Measurements from ENCODE around the gene ZNF579.

Gene ZNF579

DNA sequence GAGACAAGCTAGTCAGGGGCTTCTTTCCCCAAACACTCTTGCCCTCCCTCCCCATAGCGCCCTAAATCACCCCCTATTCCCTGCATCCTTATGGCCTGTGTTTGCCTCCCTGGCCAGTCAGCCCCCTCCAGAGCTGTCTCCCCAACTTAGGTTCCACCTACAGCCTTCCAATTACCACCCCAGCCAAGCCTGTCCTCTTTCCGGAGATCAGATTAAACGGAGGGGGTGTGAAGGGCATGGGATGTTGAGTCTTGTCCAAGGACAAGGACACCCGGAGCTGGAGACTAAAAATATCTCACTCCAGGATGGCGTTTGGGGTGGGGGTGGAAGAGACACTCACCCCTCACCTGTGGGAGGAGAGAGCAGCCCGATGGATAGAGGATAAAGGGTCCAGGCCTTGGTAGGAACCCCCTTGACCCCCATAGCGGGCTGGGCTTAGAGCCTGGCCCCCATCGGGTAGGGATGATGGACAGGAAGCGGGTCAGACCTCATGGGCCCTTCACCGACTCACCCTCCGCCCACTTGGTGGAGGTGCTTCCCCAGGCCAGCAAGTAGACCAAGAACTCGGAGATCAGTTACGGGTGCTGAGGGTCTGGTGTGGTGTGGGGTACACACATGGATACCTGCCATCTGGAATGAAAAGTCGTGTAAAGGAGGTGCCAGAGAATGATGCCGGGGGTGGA, 30.8 kb upstream of the ZNF579 start:
- DNase-seq, result no peak

DNA sequence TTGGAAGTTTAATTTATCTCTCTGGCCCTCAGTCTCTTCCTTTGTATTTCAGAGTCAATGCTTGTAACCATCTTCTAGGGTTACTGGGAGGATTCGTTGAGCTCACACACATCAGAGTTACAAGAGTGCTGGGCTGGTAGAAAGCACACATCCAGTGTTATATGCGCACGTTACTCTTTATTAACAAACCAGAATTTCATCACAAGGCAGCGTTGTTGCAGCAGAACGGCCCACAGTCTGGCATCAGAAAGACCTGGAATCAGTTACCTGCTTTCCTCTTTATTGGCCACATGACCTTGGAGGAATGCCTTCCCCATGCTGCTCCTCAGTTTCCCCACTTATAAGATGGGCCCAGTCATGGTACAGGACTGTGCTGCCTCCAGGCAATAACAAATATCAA, 28.7 kb upstream of the ZNF579 start:
- DNase-seq, result no peak

DNA sequence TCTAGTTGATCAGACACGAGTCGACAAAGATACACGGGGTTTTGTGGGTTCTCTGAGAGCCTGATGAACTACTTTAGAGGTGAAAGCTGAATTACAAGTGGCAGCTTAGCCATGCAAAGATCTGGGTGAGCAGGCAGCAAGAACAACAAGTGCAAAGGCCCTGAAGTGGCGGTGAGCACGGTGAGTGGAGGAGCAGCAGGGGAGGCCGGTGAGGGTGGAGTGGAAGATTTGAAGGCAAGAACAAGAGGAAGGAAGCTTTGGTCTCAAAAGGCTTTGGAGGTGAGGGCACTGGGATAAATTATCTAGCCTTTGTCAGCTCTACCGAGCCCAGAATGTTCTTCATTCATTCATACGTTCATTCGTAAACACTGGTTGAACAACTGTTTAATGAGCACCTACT, 26.2 kb upstream of the ZNF579 start:
- no peak for DNase-seq

DNA sequence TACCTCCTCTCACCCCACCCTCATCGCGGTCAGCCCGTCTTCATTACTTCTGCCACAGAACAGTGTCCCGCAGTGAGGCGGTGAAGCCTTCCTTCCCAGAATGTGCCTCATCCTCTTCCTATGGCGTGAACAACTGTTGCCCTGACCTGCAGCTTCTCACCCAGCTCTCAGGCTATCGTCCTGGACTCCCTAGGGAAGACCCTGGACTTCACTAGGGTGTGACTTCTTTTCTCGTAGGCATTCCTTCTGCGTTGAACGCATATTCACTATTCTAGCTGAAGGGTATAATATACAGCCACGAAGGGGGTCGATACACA, 25.8 kb upstream of the ZNF579 start:
- DNase-seq, result no peak

DNA sequence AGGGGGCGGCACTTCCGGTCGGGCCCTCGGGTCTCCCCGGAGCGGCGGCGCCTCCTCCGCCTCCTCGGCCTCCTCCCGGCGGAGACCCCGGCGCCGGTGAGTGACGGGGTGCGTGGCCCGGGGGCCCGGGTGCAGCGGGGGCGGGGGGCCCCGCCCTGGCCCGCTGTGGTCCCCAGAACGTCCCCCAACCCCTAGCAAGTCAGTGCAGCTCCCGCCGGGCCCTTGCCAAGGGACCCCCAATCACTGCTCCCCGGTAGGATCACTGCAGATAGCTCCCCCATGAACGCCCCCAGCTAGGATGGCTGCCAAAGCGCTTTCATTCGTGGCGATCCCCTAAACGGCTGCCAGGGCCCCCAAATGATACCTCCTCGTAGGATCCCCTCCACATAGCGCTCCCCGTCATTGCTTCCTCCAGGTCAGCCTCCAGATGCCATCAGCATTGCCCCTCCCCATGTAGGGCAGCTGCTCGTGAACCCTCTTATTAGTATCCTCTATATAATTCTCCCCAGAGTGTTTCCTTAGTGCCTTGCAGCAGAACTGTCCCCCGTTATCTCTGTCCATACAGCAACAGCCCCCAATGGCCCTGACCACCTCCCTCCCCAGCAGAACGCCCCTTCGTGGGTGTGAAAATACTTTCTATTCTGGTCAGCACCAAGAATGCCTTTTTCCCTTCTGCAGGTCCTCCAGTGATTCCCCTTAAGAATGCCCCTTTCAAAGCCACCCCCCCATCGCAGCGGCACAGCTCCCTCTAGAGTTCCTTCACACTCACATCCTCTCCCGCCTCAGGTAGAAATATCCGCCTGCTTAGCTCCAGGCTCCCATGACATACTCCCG, 25.2 kb upstream of the ZNF579 start, which contains the start of gene ZNF865:
Gene ZNF865, plus strand, starts transcription at position 11 of the 834 bp plus-strand sequence. CDS start 7,972 bp downstream, outside the sequence.
- DNase-seq, result peak in 1 of 2 experiments; percentile 79

DNA sequence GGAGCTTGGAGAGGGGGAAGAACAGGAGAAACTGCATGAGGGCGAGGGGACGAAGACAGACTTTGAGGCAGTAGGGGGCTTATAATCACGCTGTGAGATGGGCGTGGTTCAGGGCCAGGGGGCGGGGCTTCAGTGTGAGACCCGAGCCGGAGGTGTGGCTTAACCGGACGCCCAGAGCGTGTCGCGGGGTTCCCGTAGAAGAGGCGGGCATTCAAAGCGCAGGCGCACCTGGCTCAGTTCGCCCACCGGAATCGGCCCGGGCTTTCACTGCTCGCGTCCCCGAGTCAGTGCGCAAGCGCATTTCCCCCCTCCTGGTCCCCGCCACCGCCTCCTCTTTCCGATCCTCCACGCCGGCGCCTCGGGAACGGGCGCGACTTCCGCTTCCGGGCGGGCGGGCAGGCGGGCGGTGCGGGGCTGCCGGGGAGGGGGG, 24.6 kb upstream of the ZNF579 start:
- DNase-seq, result peak; percentile 86 to 90

DNA sequence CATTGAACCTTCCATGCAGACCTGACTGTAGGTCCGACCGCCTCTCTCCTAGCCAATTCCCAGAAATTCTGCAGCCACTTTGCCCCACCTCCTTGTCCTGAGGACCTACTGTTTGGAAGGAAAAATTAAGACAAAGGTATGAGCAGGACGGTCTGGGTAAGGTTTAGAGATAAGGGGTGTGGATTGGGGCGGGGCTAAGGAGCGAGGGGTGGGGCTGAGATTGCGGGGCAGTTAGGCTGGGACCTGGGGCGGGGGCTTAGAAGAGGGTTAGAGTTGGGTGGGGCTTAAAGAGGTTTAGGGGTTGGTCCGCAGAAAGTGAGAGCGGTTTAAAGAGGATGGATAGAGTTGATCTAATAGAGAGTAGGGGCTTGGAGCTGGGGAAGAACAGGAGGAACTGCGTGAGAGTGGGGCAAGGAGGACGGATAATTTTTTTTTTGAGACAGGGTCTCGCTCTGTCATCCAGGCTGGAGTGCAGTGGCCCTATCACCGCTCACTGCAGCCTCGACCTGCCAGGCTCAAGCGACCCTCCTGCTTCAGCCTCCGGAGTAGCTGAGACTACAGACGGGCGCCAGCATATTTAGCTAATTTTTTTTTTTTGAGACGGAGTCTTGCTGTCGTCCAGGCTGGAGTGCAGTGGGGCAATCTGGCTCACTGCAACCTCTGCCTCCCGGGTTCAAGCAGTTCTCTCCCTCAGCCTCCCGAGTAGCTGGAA, 23.1 kb upstream of the ZNF579 start:
- DNase-seq, result no peak

DNA sequence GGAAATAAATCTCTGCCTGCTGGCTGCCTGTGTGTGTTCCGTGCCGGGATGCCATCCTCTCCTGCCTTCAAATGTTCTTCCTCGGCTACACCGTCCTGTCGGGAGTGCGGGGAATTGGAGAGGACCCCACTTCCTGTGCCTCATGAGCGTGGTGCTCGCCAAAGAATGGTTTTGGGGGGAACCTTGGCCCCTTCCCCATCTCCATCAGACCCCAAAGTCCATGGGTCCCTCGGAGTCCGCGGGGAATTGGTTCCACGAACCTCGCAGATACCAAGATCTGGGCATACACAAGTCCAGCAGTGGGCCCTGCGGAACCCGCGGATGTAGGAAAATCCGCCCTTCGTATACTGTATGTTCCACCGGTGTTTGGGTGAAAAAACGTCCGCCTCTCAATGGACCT, 22.5 kb upstream of the ZNF579 start:
- no peak for DNase-seq

DNA sequence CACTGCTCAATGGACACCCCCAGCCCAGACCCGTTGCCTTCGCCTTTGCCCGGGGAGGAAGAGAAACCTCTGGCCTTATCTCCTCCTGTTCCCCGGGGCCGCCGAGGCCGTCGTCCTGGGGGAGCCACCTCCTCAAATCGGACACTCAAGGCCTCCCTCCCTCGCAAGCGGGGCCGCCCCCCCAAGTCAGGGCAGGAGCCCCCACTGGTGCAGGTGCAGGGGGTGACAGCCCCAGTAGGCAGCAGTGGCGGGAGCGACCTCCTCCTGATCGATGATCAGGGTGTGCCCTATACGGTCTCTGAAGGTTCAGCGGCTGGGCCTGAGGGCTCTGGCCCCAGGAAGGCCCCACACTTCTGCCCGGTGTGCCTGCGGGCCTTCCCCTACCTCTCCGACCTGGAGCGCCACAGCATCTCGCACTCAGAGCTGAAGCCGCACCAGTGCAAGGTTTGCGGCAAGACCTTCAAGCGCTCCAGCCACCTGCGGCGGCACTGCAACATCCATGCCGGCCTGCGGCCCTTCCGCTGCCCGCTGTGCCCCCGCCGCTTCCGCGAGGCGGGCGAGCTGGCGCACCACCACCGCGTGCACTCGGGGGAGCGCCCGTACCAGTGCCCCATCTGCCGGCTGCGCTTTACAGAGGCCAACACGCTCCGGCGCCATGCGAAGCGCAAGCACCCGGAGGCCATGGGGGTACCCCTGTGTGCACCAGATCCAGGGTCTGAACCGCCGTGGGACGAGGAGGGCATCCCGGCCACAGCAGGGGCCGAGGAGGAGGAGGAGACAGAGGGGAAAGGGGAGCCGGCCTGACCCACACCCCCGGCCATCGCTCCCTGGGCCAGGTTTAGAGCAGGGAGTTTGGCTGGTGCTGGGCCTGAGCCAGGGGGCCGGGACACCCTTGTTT, 21.7 kb upstream of the ZNF579 start:
- no peak for DNase-seq

DNA sequence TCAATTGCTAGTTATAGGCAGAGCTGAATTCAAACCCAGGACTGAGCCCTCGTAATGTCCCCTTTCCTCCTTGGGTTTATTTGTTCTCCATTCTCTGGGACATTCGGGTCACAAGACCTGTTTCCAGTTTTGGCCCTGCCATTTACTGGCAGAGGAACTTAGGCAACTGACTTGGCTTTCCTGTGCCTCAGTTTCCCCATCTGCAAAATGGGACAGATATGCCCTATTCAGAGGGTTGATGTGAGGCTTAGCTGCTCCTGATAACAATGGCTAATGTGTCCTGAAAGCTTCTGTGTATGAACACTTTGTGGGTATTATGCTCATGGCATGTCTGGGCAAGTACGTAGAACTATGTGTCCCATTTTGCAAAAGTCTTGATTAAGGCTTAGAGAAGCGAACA, 20.4 kb upstream of the ZNF579 start:
- no peak for DNase-seq

DNA sequence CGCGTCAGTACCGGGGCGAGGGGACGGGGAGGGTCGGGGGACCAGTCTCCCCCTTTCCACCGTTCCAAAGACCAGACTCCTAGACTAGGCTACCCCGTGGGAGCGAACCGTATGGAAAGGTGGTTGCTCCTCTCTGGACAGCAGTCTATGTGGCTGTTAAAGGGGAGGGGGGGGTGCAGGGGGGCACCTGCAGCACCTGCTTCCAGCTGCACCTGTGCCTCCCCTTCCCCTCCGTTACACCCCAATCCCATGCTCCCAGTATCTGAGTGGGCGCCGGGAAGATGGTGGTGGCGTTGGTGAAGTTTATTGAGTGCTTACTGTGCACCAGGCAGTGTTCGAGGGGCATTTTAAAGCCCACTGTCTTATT, 20.0 kb upstream of the ZNF579 start:
- DNase-seq, result no peak

DNA sequence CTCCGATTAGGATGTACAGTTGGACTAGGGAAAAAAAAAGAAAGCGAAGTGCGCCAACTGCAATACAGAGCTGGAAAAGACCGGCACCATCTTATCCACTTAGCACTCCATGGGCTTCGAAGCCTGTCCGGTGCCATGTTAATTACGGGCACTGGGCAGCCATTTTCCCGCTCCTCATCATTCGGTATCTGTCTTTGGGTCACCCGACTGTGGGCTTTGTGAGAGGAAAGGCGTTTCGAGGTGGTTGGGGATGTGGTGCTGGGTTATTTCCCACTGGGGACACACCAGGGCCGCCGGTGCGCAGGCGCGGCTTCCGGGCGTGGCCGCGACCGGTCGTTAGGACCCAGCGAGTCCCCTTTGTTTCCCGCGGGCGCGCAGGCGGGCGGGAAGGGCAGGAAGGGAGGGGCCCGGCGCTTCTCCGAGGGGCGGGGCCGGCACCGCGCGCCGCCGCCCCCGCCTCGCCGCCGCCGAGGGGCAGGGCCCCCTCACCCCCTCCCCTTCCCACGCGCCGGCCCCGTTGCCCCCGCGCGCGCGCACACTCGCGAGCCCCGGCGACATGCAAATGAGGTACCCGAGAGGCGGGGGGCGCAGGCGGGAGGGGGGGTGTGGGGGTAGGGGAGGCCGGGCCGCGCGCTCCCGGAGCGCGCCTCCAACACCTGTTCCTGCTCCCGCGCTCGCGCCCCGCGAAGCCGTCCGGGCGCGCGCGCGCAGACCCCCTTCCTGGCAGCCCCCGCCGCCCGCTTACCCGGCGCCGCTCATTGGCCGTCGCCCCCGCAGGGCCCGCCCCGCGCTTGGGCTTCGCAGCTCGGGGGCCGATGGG, 19.4 kb upstream of the ZNF579 start, which contains the start of gene ZNF524:
Gene ZNF524, plus strand, starts transcription at position 447 of the 820 bp plus-strand sequence. CDS start 1,825 bp downstream, outside the sequence.
- DNase-seq, result peak; percentile 39 to 85

DNA sequence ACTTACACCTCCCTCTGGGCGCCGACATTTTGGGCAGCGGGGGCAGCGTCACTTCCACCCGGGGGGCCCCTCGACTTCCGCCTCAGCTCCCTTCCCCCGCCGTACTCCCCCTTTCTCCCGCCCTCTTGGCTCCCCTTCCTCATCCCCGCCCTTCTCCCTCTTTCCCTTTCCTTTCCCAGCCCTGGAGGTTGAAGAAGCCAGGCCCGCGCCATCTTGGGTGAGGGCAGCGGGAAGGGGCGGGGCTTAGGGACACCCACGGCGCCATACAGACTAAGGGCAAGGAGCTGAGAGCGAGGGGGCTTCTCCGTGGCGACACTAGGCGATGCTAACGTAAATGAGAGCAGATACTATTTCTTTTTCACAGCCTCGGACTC, 18.8 kb upstream of the ZNF579 start, which contains the start of gene FIZ1:
Gene FIZ1, minus strand, starts transcription at position 50 of the 374 bp plus-strand sequence. CDS start 1,652 bp downstream, outside the sequence.
- peak; percentile 77 to 92 for DNase-seq

DNA sequence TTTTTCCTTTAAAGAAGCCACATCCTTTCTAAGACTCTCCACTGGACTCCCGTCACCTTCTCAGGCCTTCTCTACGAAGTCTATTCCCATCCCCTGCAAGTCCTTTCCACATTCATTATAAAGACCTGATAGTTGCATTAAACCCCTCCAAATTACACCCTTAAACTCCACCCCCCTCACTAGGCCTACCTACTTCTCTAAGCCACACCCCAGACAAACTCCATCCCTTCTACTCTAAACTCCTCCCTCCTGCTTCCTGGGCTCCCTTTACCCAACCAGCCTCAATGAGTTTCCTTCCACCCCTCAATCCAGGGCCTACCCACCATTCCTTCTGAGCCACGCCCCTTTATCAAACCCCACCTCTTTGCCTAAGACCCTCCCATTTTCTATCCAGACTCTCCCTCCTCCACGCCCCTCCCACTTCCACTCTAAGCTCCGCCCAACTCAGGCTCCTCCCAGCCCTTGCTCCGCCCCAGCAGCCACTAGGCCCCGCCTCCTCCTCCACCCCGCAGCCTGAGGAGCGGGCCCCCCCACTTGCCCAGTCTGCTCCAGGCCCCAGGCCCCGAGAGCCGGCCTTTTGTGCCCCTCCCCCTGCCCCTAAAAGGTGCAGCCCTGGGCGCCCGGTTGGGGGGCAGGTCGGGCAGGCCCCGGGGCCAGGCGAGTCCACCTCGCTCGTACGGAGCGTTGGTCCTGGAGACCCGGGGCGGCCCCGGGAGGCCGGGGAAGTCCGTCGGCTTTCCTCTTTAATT, 18.2 kb upstream of the ZNF579 start:
- DNase-seq, result peak; percentile 44 to 81

DNA sequence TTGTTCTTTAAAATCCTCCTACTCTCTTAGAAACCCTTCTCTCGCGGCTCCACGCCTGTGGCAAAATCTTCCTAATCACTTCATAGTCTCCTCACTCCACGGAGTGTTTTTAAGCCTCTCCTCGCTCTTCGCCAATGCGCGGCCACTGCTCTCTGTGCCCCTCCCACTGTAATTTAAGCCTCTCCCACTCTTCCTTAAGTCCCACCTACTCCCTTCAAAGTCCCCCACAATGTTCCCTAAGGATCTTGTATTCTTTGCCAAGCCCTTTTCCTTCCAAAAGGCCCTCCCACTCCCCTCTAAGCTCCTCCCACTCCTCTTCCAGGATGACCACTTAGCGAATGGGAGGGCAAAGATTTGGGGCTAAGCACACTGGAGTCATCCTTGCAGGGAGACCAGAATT, 17.4 kb upstream of the ZNF579 start:
- no peak for DNase-seq

DNA sequence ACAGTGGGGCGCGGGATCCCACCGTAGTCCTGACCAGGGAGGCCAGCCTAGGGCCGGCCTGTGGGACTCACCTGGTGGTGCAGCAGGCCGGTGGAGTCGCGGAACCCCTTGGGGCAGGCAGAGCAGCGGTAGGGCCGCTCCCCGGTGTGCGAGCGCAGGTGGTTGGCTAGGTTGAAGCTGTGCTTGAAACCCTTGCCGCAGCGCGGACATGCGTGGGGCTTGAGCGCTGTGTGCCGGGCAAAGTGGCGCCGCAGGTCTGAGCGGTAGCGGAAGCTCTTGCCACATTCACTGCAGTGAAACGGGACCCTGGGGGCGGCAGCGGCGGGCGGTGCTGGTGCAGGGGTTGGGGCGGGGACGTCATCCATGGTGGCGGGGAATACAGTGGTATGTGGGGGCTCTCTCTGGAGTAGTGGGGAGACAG, 16.9 kb upstream of the ZNF579 start:
- no peak for DNase-seq

DNA sequence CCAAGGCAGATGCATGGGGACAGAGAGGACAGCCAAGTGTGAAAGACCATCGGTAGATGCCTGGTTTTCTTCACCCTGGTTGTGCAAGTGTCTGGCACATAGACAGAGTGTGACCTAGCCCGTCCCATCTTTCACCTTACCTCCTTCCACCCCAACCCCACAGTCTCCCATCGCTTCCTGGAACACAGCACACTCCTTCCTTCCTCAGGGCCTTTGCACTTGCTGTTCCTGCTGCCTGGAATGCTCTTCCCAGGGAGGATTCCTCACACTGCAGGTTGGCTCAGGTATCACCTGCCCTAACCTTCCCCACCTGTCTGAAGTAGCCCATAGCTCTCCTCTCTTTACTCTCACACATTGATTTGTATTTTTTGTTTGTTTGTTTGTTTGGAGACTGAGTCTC, 15.7 kb upstream of the ZNF579 start:
- DNase-seq, result no peak

DNA sequence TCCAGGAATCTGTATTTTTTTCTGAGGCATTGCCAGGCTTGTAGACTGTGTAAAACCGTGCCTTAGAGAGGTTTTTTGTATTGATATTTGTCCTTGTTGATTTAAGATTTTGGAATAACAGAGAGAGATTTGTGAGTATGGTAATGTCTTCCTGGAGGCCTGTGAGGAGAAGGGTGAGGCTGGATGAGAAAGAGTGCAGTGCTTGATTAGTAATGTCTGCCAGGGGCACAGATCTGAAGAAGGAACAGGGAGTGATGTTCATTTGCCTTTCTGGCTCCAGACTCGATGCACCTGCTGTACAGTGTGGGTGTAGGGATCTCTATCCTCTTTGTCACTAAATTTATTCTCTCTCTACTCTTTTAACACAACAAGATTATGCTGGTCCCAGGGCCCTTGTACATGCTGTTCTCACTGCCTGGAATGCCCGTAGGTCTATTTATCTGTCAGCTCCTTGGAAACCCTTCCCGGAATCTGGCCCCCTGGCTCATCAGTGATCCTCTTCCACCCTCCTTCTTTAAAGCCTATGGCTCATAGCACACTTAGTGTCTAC, 14.4 kb upstream of the ZNF579 start:
- DNase-seq, result no peak

DNA sequence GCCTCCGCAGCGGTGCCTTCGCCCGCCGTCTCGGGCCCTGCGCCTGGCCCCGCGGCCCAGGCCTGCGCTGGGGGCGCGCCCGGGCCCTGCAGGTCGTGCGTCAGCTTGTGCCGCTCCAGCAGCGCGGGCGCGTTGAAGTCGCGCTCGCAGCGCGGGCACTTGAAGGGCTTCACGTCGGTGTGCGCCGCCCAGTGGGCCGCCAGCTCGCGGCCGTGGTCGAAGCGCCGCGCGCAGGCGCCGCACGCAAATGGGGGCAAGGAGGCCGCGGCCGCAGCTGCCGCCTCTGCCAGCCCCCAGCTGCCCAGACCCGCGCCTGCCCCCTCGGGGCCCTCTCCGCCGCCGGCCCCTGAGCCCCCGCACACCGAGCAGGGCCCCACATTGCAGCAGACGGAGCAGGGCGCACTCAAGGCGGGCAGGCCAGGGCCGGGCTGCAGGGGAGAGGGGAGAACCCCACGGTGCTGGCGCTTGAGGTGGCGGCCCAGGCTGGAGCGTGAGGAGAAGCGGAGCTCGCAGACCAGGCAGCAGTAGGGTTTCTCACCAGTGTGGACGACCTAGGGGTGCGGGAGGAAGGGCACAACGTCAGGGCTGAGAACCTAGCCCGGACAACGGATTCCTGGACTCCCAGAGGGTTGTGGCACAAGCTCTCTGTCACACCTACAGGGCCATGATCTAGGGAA, 12.6 kb upstream of the ZNF579 start:
- no peak for DNase-seq

All from SW 1271 (cell line).